Esophagus squamous epithelium (tissue), 5 donors: ENCODE data around the gene VTN. TPM values are rescaled to one million over a fixed set of nuclear protein-coding genes. Genes with fewer than 3 reads are reported as not detected.

Experiments
- DNase-seq: peaks from one replicate; lab custom pipeline; 2025; lab: John Stamatoyannopoulos, UW
- H3K27ac ChIP-seq, 4 donors: fragments of 200-600 bp; sonication (generic); one replicate each; pipeline ENCODE4 v1.5.1; 2016 to 2019; ENCODE audit warnings: mild to moderate bottlenecking in 1 of 4
- H3K27me3 ChIP-seq, 4 donors: fragments of 200-600 bp; sonication (generic); 1 replicate in 3 of 4; 2 replicates in 1 of 4; pipeline versions ENCODE4 v1.5.1 to v1.6.0; 2017 to 2021; ENCODE audit warnings: antibody characterized with exemption in 1 of 4
- H3K36me3 ChIP-seq, 3 donors: fragments of 200-600 bp; sonication (generic); one replicate each; pipeline ENCODE4 v1.5.1; 2016 to 2019
- H3K4me1 ChIP-seq, 3 donors: fragments of 200-600 bp; sonication (generic); one replicate each; pipeline ENCODE4 v1.5.1; 2017 to 2019
- H3K4me3 ChIP-seq, 4 donors: fragments of 200-600 bp; sonication (generic); 1 replicate in 3 of 4; 2 replicates in 1 of 4; pipeline ENCODE4 v1.5.1; 2016 to 2019; ENCODE audit warnings: mild to moderate bottlenecking in 2 of 4, moderate library complexity in 1 of 4
- H3K9me3 ChIP-seq, 3 donors: fragments of 200-600 bp; sonication (generic); one replicate each; pipeline ENCODE4 v1.5.1; 2016 to 2019
- POLR2A ChIP-seq, 4 donors: fragments of 450-650 bp; IDR thresholded peaks; one replicate each; pipeline ENCODE4 v1.6.1; 2017; ENCODE audit warnings: antibody characterized with exemption in 4 of 4, mild to moderate bottlenecking in 4 of 4, moderate library complexity in 3 of 4
- WGBS, 2 donors: methylation state at CpG; one replicate each; pipeline ENCODE4 v1.1.5; 2018; 5-methylcytosine and 5-hydroxymethylcytosine counted together
- intact Hi-C: fragments of 100-400 bp; cut with DNase I; formaldehyde crosslinking; loops from one replicate; pipeline ENCODE4 v1.15.0; 2022
- total RNA-seq, 4 donors: library from RNA; depleted of rRNA; stranded (reverse); fragments of >200 nt; gene quantifications; one replicate each; pipeline ENCODE4 v1.1.0, GENCODE V29; 2016
- TF ChIP-seq, protein P1 (sequence below), 6 experiments: fragments of 450-650 bp in 4 of 6; fragments of 200-600 bp in 2 of 6; sonication (generic) in 2 of 6; IDR thresholded peaks; one replicate each; pipeline ENCODE4 v1.5.1; 2016 to 2019; ENCODE audit warnings: antibody characterized with exemption in 6 of 6, mild to moderate bottlenecking in 4 of 6, moderate library complexity in 4 of 6
- donor health status: DM: yes; HTN: yes; CAD: no.

Gene VTN
- total RNA-seq, 4 donors from 2014 or later, result 0.19 TPM; not detected in 3

GRCh38 chr17:28345419-28346198, 24.5 kb downstream of the VTN start:
- H3K36me3 ChIP-seq, result peaks cover 38 to 100% (median 80%) of the 10 kb centered on the region in 3 donors
- WGBS, 2 donors, result 66 to 77% methylated on average over 11 to 12 of the region's 13 CpGs
- H3K27me3 ChIP-seq, result no peaks in the 10 kb centered on the region
- H3K9me3 ChIP-seq, result no peaks in the 10 kb centered on the region
- intact Hi-C loops, result no loop called here
- peaks cover 5 to 26% (median 13%) of the 10 kb centered on the region in 3 donors for H3K4me1 ChIP-seq
- no peak for DNase-seq
- H3K27ac ChIP-seq, result peak overlapping the region in 1 of 4 donors; percentile 70
- no peak for TF ChIP-seq POLR2A (IDR thresholded peaks at IDR 0.05)
- TF ChIP-seq, protein P1, sequence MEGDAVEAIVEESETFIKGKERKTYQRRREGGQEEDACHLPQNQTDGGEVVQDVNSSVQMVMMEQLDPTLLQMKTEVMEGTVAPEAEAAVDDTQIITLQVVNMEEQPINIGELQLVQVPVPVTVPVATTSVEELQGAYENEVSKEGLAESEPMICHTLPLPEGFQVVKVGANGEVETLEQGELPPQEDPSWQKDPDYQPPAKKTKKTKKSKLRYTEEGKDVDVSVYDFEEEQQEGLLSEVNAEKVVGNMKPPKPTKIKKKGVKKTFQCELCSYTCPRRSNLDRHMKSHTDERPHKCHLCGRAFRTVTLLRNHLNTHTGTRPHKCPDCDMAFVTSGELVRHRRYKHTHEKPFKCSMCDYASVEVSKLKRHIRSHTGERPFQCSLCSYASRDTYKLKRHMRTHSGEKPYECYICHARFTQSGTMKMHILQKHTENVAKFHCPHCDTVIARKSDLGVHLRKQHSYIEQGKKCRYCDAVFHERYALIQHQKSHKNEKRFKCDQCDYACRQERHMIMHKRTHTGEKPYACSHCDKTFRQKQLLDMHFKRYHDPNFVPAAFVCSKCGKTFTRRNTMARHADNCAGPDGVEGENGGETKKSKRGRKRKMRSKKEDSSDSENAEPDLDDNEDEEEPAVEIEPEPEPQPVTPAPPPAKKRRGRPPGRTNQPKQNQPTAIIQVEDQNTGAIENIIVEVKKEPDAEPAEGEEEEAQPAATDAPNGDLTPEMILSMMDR (IDR thresholded peaks at IDR 0.05), result no peak
- no peak overlapping the region for H3K4me3 ChIP-seq

DNA sequence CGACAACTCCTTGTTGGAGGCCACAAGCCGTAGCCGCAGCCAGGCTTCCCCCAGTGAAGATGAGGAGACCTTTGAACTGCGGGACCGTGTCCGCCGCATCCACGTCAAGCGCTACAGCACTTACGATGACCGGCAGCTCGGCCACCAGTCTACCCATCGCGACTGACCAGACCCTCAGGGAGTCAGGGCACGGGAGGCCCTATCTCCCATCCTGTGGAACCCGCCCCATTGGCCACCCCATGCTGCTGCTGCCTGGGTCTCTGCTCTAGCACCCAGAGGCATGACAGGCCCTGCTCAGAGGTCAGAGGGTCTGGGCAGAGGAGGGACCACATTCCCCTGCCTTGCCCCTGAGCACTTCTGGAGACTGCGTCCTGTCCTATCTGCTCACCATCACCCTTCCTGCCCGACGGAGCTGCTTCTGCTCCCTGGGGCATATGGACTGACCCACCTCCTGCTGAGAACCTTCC, 25.6 kb downstream of the VTN start:
- H3K9me3 ChIP-seq, result no peaks in the 10 kb centered on the region
- 87 to 93% methylated on average over 3 to 12 of the region's 19 CpGs for WGBS, 2 donors
- H3K4me1 ChIP-seq, result peaks cover 5 to 37% (median 14%) of the 10 kb centered on the region in 3 donors
- TF ChIP-seq POLR2A (IDR thresholded peaks at IDR 0.05), result no peak
- TF ChIP-seq, protein P1 (IDR thresholded peaks at IDR 0.05), result no peak
- H3K4me3 ChIP-seq, result no peak overlapping the region
- intact Hi-C loops, result no loop called here
- no peaks in the 10 kb centered on the region for H3K27me3 ChIP-seq
- no peak overlapping the region for H3K27ac ChIP-seq
- DNase-seq, result no peak
- peaks cover 40 to 100% (median 83%) of the 10 kb centered on the region in 3 donors for H3K36me3 ChIP-seq

DNA sequence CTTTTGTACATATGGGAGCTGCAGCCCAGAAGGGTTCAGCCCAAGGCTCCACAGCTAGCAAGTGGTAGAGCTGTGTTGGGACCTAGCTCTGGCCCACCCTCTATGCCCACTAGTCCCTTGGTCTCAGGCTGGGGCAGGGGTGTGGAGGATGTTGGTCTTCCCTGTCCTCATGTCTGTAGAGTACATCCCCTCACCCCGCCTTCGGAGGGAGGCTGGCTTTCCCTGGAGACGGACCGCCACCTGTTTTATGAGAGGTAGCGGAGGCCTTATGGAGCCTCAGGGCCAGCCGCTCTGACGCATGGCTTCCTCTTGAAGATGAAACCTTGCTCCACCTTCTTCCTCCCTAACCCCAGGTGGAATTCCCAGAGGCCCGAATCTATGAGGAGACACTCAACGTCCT, 26.1 kb downstream of the VTN start:
- TF ChIP-seq, protein P1 (IDR thresholded peaks at IDR 0.05), result no peak
- no peak for TF ChIP-seq POLR2A (IDR thresholded peaks at IDR 0.05)
- no peak overlapping the region for H3K4me3 ChIP-seq
- H3K27ac ChIP-seq, result no peak overlapping the region
- no peaks in the 10 kb centered on the region for H3K9me3 ChIP-seq
- peaks cover 40 to 96% (median 81%) of the 10 kb centered on the region in 3 donors for H3K36me3 ChIP-seq
- 67% methylated on average over 4 of the region's 9 CpGs; no CpG with 5 or more reads in 1 of the 2 donors for WGBS, 2 donors
- DNase-seq, result no peak
- intact Hi-C loops, result no loop called here
- H3K27me3 ChIP-seq, result no peaks in the 10 kb centered on the region
- H3K4me1 ChIP-seq, result peaks cover 5 to 42% (median 18%) of the 10 kb centered on the region in 3 donors

DNA sequence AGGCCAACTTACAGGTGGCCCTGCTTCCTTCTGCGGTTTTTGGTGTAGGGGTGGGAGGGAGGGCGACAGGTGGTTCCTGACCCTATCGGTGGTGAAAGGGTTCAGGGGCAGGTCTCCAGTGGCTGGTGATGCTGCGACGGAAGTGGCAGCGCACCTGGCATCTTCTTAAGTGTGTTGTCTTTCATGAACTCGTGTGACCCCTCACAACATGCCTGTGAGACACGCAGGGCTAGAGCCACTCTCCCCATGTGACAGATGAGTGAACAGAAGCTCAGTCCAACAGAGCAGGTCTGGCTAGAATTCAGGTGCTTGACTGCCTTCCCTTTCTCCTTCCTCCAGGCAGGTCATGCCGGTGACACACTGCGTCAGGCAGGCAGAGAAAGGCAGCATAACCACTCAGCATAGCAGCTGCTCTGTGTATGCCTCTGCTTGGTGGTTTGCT, 26.6 kb downstream of the VTN start:
- Histone ChIP-seq H3K9me3 (no peaks in the 10 kb centered on the region), H3K4me3 (no peak overlapping the region), H3K27me3 (no peaks in the 10 kb centered on the region), H3K27ac (no peak overlapping the region), H3K36me3 (peaks cover 40 to 91% (median 76%) of the 10 kb centered on the region in 3 donors), H3K4me1 (peaks cover 5 to 47% (median 23%) of the 10 kb centered on the region in 3 donors)
- 73 to 74% methylated on average over 4 to 8 of the region's 10 CpGs for WGBS, 2 donors
- DNase-seq, result no peak
- TF ChIP-seq POLR2A (IDR thresholded peaks at IDR 0.05), result no peak
- TF ChIP-seq, protein P1 (IDR thresholded peaks at IDR 0.05), result no peak
- intact Hi-C loops, result no loop called here

DNA sequence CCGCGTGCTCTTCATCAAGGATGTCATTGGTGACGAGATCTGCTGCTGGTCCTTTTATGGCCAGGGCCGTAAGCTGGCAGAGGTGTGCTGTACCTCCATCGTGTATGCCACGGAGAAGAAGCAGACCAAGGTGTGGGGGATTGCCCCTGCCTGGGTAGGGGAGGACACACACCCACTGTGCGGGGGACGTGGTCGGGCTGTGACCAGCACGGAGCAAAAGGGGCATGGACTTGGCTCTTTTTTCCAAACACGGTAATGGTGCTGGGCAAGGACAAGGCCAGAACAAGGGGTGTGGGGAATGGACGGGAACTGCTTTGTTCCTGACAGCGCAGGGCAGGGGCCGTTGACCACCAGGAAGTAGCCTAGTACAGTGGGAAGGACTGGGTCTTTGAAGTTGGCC, 27.8 kb downstream of the VTN start:
- Histone ChIP-seq H3K9me3 (no peaks in the 10 kb centered on the region), H3K27me3 (no peaks in the 10 kb centered on the region), H3K36me3 (peaks cover 30 to 79% (median 64%) of the 10 kb centered on the region in 3 donors), H3K27ac (no peak overlapping the region), H3K4me3 (no peak overlapping the region), H3K4me1 (peaks cover 7 to 51% (median 29%) of the 10 kb centered on the region in 3 donors)
- WGBS, 2 donors, result 85 to 92% methylated on average over 4 to 14 of the region's 14 CpGs
- DNase-seq, result no peak
- no peak for TF ChIP-seq POLR2A (IDR thresholded peaks at IDR 0.05)
- TF ChIP-seq, protein P1 (IDR thresholded peaks at IDR 0.05), result no peak
- intact Hi-C loops, result no loop called here
